Measurements from ENCODE around the gene CMIP.

- TF ChIP-seq, protein P1, sequence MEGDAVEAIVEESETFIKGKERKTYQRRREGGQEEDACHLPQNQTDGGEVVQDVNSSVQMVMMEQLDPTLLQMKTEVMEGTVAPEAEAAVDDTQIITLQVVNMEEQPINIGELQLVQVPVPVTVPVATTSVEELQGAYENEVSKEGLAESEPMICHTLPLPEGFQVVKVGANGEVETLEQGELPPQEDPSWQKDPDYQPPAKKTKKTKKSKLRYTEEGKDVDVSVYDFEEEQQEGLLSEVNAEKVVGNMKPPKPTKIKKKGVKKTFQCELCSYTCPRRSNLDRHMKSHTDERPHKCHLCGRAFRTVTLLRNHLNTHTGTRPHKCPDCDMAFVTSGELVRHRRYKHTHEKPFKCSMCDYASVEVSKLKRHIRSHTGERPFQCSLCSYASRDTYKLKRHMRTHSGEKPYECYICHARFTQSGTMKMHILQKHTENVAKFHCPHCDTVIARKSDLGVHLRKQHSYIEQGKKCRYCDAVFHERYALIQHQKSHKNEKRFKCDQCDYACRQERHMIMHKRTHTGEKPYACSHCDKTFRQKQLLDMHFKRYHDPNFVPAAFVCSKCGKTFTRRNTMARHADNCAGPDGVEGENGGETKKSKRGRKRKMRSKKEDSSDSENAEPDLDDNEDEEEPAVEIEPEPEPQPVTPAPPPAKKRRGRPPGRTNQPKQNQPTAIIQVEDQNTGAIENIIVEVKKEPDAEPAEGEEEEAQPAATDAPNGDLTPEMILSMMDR (IDR thresholded peaks at IDR 0.05), result no peak
- no peak for TF ChIP-seq POLR2A (IDR thresholded peaks at IDR 0.05)
Observed at GRCh38 chr16:81496742-81497141, 52.1 kb downstream of the CMIP start.
